Stimulated activated CD4-positive, alpha-beta T cell treated with anti-CD3 and anti-CD28 coated beads, Interleukin-12 subunit alpha, Interleukin-12 subunit beta, amount 100 ng/mL, for 4 hours (primary cell): ENCODE data around the gene PDXP.
A peak's percentile ranks its signal among the peaks of the same experiment; 100 is the strongest.
"Not testable (repeated sequence)": the region's sequence is repeated elsewhere in the genome, so short reads cannot be mapped to it uniquely, and the experiment has no call there.

Experiments used
- DNase-seq: peaks from one replicate; pipeline ENCODE4 v3.0.0-alpha.2; 2020

The PDXP gene

DNA sequence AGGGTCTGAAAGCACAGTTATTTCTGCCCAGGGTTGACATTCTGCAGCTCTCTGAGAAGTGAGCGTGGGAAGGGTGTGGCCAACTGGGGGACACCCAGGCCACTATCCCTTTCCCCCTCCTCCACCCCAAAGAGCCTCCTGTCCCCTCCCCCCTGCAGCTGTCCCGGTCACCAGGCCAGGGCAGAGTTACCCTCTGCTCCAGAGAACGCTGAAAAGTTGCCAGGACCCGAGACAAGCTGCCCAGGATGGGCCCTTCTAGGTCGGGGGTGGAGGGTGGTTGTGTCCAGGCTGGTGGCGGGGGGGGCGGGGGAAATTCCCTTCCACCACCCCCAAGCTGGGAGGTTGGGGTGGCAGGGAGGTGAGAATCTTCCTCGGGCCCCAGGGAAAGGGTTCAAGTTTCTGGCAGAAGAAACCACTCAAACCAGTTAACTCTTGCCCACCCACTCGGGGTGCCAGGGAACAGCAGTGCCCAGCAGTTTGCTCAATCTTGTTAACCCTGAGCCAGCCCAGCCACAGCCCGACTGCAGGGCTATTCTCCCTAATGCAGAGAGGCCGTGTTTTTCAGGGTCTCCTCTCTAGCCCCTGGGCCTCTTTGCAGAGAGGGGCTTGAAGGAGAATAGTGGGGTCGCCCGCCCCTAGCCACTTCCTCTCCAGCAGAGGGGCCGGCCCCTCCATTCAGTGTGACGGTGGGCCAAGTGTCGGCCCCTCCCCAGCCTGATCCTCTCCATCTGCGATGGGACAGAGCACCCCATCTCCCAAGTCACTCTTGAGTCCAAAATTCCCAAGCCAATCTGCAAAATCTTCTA lies 17.6 kb downstream of the PDXP start:
- peak; percentile 10 for DNase-seq

DNA sequence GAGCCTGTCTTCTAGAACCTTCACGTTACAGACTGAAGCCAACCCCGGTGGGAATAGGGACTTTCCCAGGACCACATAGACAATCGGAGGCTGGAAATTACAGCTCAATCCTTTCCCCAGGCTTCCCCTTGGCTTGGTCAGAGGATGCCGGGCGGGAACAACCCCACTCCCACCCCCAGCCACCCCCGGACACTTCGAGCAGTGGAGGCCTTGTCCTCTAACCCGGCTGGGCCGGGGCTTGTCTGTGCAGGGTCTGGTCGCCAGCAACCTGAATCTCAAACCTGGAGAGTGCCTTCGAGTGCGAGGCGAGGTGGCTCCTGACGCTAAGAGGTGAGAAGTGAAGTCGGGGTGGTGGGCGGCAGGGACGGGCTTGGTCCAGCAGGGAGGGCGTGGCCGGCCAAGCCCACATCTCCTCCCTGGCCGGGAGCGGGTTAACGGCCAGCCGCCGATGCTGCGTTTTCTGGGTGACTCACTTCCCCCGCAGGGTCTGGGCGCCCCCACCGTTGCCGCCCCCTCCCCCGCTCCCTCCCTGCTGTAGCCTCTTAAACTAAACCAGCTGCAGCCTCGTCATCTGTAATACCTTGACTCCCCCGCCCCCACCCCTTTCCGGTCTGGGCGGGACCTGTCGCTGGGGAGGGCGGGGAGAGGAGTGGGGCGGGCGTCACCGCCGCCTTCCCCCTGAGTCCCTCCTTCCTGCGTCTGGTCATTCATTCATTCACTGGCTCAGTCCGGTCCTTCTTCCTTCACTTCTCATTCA lies 18.4 kb downstream of the PDXP start:
- DNase-seq: peak; percentile 90

DNA sequence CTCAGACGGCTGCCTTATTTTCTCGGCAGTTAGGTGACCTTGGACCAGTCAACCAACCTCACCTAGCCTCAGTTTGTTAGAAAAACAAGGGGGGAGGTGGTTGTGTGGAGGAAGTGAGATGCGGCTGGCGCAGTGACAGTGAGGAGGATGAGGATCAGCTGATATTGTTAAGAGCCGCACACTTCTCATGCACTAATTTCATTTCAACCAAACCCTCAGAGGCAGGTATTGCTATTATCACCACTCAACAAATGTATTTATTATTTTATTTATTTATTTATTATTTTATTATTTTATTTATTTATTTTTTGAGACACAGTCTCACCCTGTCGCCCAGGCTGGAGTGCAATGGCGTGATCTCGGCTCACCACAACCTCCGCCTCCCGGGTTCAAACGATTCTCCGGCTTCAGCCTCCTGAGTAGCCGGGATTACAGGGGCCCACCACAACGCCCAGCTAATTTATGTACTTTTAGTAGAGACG lies 19.0 kb downstream of the PDXP start:
- no peak for DNase-seq

DNA sequence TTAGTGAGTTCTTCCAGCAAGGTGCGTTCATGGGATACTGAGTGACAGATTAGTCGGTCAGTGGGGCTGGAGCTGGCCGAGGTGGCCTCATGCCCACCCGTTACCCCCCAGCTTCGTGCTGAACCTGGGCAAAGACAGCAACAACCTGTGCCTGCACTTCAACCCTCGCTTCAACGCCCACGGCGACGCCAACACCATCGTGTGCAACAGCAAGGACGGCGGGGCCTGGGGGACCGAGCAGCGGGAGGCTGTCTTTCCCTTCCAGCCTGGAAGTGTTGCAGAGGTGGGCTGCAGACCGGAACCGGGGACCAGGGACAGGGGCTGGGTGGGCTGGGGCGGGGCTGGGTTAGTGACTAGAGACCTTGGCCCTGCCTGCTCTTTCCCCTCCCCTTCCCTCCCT lies 19.8 kb downstream of the PDXP start:
- no peak for DNase-seq

DNA sequence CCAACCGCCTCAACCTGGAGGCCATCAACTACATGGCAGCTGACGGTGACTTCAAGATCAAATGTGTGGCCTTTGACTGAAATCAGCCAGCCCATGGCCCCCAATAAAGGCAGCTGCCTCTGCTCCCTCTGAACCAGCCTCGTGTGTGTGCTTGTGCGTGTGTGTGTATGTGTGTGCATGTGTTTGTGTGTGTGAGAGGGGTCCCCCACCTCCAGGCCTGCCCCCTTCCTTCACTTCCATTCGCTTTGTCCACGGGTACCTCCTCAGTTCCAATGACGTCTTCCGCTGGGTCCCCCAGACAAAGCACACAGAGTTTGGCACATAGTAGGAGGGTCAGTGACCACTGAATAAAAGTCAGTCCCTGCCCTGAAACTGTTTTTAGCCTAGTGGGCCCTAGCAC lies 21.1 kb downstream of the PDXP start:
- no peak for DNase-seq

DNA sequence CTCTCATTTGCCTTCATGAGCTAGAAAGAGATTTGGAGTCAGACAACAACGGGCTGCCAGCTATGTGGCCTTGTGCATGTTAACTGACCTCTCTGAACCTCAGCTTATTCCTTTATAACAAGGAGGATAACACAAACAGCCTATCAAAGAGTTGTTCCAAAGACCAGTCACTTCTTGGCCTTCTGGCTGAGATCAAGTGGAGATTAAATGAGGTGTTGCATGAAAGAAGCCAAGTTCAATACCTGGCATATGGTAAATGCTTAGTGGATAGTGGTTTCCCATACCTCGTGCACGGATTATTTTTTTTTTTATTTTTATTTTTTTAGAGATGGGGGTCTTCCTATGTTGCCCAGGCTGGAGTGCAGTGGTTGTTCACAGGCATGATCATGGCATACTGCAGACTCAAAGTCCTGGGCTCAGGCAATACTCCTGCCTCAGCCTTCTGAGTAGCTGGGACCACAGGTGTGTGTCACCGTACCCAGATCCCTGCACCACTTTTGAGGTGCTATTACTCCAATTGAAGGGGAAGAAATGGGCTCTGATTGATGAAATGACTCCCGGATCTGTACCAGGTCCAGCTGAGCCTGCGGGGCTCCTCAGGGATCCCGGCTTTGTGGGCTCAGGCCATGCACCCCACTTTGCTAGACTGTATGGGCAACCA lies 21.8 kb downstream of the PDXP start:
- no peak for DNase-seq

DNA sequence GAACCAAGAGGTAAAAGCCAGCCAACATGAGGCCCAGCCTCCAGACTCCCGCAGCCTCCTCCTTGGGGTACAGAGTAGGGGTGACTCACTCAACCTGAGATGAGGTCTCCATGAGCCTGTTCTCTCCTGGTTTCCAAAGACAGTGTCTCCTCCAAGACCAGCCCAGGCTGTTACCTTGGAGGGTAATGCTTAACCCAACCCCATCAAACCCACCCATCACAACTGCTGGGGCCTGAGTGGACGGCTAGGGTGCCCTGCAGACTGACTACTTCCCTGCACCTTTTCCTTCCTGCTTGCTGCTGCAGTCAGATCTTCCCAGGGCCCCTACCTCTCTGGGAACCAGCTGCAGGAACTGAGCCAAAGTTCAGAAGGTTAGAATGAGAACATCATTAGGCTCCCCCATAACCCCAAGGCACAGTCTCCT lies 22.5 kb downstream of the PDXP start:
- DNase-seq: no peak

DNA sequence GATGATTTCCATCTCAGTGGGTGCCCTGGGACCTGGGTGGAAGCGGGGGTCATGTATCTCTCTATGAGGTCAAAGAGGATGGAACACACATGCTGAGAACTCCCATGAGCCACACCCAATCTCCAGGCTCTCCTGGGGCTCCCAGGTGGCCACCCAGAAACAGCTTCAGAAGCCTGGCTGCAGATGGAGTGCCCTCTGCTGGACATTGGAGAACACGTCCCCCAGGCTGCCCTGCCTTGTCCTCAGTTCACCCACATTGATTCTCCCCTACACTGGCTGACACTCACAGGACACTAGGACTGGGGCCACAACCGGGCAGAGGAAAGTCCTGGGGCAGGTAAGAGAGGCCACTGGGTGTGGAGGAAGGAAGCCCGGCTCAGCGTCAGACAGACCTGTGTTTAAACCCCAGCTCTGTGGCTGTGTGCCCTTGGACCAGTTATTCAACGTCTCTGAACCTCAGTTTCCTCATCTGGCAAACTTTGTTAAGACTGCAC lies 23.1 kb downstream of the PDXP start:
- DNase-seq: peak; percentile 65

DNA sequence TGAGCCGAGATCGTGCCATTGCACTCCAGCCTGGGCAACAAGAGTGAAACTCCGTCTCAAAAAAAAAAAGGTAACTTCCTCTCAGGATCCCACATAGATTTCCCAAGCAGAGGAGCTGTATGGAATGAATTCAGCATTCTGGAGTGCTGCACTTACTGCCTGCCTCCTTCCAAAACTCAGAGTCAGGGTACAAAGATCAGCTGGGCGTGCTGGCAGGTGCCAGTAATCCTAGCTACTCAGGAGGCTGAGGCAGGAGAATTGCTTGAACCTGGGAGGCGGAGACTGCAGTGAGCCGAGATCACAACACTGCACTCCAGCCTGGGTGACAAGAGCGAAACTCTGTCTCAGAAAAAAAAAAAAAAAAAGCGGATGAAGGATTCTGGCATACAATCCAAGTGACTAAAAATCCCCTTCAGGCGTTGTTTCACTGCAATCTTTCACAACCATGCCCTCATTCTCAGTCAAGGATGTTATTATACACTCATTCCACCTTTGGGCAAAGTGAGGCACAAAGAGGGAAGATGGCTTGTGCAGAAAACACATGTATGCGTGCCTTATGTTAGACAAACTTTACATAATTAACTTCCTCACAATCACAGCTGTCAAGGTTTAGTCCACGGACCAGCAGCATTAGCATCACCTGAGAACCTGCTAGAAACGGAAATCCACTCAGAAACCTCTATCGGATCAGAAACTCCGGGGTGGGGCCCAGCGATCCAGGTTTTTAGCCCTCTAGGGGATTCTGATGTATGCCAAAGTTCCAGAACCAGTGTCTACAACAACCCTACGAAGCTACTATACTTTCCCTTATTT lies 26.5 kb downstream of the PDXP start:
- no peak for DNase-seq

DNA sequence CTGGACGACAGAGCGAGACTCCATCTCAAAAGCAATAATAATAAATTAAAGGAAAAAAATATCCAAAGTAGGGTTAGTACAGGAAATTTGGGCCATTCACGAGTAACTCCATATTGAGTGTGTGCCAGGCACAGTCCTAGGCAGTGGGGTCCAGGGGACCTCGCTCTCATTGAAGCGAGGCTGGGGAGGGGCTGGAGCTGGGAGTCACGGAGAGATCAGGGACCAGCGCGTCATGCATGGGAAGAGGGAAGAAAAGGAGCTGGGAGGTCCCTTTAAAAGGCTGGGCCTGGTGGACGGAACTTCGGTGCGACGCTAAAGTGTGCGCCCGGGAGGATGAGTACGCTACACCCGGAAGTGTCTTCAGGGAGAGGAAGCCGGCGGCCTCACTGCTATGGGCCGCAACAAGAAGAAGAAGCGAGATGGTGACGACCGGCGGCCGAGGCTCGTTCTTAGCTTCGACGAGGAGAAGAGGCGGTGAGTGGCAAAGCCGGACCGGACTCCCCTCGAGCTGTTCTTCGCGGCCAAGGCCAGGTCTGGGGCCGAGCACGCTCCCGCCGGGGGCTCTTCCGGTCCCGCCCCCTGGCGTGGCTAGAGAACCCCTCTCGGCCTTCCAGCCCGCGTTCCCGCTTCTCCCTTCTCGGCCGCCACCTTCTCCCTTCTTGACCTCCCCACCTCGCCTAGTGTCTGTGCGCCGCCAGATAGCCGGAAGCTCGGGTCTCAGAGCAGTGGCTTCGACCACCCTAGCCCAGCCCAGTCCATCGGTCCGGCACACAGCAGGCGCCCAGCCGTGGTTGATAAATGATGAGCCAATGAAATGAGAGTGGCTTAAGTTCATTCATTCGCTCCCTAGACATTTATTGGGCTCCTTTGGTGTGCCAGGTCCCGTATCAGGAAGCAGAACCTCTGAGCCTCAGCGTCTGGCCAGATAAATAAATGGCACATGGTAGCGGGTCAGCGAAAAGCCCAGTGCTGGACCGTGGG lies 27.8 kb downstream of the PDXP start, which contains the start of gene NOL12:
TSS of gene NOL12 (plus strand) at position 342 of the 981 bp plus-strand sequence. CDS start at position 392, 50 bp downstream.
- DNase-seq: peak; percentile 70

DNA sequence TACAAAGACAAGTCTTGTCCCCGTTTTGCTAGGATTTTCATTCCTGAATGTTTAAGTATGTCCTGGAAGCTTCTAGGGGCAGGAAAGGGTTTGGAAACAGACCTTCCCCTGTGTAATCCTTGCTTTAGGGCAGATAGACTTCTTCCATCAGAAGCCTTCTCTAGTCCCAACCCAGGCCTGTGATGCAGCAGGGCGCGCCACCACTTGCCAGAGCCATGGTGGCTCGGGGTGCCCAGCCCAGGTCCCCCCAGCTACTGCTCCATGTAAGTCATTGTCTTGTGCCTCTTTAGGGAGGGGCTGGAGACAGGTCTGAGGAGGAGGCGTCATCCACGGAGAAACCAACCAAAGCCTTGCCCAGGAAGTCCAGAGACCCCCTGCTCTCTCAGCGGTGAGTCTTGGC lies 31.9 kb downstream of the PDXP start:
- no peak for DNase-seq

DNA sequence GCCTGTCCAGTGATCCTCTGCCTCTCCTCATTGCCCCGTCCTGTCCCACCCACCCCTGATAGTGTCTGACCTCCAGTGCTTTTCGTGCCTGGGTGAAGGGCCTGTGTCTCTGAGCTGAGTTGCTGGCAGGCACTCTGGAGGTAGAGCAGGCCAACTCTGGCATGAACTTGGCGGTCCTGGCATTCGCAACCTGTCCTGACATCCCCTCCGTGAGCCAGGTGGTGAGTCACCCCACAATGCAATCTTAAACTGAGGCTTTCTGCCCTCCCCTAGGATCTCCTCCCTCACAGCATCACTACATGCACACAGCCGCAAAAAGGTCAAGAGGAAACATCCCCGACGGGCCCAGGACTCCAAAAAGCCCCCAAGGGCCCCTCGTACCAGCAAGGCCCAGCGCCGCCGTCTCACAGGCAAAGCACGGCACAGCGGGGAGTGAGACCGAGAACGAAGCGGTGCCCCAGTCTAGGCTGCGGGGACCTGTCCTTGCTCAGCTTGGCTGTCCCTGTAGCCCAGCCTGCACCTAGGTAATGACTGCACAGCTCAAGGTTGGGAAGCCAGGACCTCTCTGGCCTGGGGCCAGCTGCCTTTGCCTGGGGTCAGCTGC lies 32.5 kb downstream of the PDXP start:
- no peak for DNase-seq

DNA sequence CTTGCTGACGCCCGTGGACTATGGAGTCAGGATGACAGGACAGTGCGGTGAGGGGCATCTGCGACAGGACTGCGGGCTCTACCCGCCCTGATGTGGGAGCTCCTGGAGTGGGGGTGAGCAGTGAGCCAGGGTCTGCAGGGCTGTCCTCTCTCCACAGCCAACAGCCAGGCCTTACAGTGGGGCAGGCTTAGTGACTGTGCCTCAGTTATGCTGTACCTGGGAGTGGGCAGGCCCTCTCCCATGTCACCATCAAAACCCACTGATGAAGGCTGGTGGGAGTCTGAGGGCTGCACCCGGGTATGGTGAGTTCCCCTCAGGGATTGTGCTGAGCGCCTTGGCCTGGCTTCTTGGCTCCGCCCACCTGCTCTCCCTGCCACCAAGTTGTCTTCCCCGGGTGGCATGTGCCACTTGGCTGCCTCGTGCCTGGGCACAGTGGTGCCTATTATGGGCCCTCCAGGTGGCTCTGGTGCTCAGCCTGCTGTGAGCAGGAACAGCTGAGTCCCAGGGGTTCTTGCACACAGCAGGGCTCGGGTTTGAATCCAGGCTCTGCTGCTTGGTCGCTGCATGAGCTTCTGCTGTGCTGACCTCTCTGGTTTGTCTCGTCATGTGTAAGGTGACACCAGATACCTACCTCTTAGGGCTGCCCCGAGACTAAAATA lies 34.2 kb downstream of the PDXP start:
- no peak for DNase-seq

DNA sequence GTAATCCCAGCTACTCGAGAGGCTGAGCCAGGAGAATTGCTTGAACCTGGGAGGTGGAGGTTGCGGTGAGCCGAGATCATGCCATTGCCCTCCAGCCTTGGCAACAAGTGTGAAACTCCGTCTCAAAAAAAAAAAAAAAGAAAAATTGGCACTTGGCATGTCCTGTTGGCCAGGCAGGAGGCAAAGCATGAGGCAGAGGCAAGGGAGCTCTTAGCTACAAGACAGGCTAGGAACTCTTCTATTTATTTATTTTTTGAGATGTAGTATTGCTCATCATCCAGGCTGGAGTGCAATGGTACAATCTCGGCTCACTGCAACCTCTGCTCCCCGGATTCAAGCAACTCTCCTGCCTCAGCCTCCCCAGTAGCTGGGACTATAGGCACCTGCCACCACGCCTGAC lies 35.6 kb downstream of the PDXP start:
- not testable (repeated sequence) for DNase-seq

DNA sequence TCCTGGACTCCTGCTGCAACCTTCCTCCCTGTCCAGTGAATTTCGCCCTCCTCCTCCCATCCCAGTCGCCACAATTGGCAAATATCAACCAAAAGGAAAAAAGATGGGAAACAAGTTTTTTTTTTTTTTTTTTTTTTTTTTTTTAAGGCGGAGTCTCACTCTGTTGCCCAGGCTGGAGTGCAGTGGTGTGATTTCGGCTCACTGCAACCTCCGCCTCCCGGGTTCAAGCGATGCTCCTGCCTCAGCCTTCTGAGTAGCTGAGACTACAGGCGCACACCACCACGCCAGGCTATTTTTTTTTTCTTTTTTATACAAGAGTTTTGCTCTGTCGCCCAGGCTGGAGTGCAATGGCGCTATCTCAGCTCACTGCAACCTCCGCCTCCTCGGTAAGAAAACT lies 37.7 kb downstream of the PDXP start:
- not testable (repeated sequence) for DNase-seq

DNA sequence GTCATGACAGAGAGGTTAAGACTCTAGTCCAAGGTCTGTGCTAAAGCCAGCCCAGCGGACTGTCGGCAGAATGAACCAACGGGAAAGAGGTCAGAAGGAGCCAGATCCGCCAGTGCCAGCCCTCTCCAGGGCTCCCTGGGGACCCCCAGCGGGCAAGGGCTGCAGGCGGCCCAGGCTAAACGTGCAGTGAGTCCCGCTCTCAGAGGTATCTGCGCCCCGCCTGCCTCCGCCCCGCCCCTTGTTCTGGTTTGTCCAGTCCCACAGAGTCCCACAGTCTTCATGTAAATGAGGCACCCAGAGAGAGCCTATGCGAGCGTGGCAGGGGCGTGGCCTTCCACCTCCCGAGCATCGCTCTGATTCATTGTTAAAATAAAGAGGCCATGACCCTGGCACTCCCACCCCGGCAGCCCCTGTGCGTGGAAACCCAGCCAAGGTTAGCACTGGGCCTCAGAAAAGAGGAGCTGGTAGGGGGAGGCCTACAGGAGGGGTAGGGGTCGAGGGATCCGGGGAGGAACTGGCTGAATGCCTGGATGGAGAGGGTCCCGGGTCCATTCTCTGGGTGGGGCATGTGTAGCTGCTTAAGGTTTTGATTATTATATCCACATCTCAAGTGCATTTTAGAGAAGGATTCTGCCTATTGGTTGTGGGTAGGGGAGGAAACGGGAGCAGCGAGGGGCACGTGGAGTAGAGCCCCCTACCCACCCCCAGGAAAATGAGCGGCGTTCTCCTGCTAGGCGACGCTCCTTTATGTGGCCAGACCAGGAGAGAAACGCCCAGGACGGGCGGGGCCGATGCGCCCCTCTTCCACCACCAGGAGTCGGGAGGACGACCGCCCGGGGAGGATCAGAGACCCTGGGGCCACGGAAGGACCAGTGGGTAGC lies 38.4 kb downstream of the PDXP start, which contains the start of gene TRIOBP:
TSS of gene TRIOBP (plus strand) at position 392 of the 881 bp plus-strand sequence. CDS start 4,318 bp downstream, outside the sequence.
- peak; percentile 77 for DNase-seq

DNA sequence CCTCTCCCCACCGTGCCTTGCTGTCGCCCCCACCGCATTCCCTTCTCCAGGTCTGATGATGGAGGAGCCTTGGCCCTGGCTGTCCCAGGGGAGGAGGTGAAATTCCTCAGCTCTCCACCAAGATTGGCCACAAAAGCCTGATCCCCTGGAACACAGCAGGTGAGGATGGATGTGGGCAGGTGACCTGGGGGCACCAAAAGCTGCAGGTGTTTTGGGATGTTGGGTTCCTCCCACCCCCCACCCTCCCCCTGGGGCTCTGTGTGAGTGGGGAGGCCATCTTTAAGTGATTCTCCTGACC lies 39.0 kb downstream of the PDXP start:
- DNase-seq: no peak

DNA sequence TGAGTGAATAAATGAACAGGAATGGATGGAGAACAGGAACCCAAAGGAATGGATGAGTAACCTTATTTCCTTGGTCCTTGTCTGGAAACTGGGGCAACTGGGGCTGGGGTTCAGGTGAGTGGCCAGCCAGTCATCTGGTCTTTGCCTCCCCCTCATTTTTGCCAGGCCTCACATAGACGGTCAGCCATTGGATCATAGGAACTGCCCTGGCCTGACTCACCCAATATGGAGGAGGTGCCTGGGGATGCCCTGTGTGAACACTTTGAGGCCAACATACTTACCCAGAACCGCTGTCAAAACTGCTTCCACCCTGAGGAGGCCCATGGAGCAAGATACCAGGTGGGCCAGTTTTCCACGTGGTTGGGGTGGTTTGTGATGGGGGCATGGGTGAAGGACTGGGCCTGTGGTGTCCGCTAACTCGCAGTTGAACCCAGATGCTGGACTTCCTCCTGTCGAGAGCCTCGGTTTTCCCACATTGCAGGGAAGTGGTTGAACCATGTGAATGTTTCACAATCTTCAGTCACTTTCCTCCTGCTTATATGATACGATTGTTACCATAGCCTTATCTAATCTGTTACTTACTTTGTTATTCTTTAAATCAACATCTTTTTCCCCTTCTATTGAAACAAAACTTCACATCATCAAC lies 42.7 kb downstream of the PDXP start:
- DNase-seq: no peak

DNA sequence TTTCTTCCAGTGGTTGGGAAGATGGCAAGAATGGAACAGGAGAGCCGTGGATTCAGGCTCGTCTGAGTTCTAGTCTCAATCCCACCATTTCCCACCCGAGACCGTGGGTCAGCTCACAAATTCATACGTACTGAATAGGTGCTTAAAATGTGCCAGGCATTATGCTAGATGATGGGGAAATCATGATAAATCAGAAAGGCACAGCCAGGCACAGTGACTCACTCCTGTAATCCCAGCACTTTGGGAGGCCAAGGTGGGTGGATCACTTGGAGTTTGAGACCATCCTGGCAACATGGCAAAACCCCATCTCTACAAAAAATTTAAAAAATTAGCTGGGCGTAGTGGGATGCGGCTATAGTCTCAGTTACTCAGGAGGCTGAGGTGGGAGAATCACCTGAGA lies 45.4 kb downstream of the PDXP start:
- DNase-seq: no peak
